Measurements from ENCODE around the gene PPP3CA. TPM values are rescaled to one million over a fixed set of nuclear protein-coding genes. Genes with fewer than 3 reads are reported as not detected.

Gene PPP3CA
- total RNA-seq, 1 experiment from 2014 or later = 129 TPM

DNA sequence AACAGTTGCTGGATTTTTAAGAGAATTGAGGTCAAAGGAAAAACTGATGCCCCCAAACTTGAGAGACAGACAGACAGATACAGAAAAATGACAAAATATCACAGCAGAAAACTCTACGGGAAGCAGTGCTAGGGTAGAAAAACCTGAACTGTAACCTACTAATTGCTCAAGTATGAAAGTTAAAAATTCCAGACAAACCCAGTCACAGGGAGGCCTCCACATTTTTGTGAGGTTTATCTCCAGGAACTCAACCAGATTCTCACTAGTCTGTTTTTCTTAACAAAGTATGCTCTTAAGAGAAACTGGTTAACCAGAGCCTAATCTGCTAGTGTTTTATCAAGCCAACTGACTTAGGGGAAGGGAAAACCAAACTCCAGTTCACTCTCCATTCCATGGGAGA is 19.9 kb upstream of the PPP3CA start:
- Histone ChIP-seq H3K27ac (ENCODE audit: low read depth, low read length, poor library complexity, severe bottlenecking) (no peak overlapping the region), H3K4me1 (ENCODE audit: insufficient read depth, low read length, poor library complexity, severe bottlenecking) (no peaks in the 10 kb centered on the region), H3K4me3 (ENCODE audit: low read depth, low read length, poor library complexity, severe bottlenecking) (no peak overlapping the region), H3K9me3 (ENCODE audit: low read depth, low read length, poor library complexity, severe bottlenecking) (no peaks in the 10 kb centered on the region), H3K27me3 (replicated peaks; ENCODE audit: insufficient read depth, low read depth, low read length, poor library complexity) (no peaks in the 10 kb centered on the region), H3K36me3 (ENCODE audit: insufficient read depth, low read length, poor library complexity, severe bottlenecking) (no peaks in the 10 kb centered on the region)
- DNase-seq (ENCODE audit: low spot score) = no peak
- ChIA-PET POLR2A (ENCODE audit: low non-redundant PET) (no interaction called here), CTCF (no interaction called here)
- no TSS peak for BruUV-seq (replicated peaks)
- intact Hi-C loops (cut with micrococcal nuclease; ENCODE audit: unreplicated experiment) = no loop called here
- TF ChIP-seq, protein P1, sequence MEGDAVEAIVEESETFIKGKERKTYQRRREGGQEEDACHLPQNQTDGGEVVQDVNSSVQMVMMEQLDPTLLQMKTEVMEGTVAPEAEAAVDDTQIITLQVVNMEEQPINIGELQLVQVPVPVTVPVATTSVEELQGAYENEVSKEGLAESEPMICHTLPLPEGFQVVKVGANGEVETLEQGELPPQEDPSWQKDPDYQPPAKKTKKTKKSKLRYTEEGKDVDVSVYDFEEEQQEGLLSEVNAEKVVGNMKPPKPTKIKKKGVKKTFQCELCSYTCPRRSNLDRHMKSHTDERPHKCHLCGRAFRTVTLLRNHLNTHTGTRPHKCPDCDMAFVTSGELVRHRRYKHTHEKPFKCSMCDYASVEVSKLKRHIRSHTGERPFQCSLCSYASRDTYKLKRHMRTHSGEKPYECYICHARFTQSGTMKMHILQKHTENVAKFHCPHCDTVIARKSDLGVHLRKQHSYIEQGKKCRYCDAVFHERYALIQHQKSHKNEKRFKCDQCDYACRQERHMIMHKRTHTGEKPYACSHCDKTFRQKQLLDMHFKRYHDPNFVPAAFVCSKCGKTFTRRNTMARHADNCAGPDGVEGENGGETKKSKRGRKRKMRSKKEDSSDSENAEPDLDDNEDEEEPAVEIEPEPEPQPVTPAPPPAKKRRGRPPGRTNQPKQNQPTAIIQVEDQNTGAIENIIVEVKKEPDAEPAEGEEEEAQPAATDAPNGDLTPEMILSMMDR (conservative IDR thresholded peaks at IDR 0.05; ENCODE audit: low read depth, low read length) = no peak
- no peak for TF ChIP-seq EZH2 (IDR thresholded peaks at IDR 0.05; ENCODE audit: borderline replicate concordance, low read depth, low read length, poor library complexity, severe bottlenecking)

DNA sequence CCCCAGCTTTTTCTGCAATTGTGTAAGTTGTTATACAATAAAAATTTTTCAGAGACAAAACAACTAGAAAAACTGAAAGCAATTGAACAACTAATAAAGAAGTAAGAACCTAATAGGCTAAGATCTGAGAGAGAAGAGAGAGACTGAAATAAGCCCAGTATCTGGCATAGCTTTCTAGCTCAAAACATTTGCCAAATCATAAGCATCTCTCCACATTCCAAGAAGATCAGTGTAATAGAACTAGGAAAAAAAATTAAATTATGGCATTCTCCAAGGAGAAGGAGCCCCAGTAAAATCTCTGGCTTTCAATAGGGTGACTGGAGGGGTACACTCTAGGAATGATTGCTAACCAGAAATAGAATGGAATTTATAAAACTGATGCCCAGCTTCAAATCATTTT is 19.0 kb upstream of the PPP3CA start:
- BruUV-seq (replicated peaks) = no TSS peak
- Histone ChIP-seq H3K9me3 (ENCODE audit: low read depth, low read length, poor library complexity, severe bottlenecking) (no peaks in the 10 kb centered on the region), H3K27me3 (replicated peaks; ENCODE audit: insufficient read depth, low read depth, low read length, poor library complexity) (no peaks in the 10 kb centered on the region), H3K4me1 (ENCODE audit: insufficient read depth, low read length, poor library complexity, severe bottlenecking) (no peaks in the 10 kb centered on the region), H3K27ac (ENCODE audit: low read depth, low read length, poor library complexity, severe bottlenecking) (no peak overlapping the region), H3K4me3 (ENCODE audit: low read depth, low read length, poor library complexity, severe bottlenecking) (no peak overlapping the region), H3K36me3 (ENCODE audit: insufficient read depth, low read length, poor library complexity, severe bottlenecking) (no peaks in the 10 kb centered on the region)
- no peak for TF ChIP-seq EZH2 (IDR thresholded peaks at IDR 0.05; ENCODE audit: borderline replicate concordance, low read depth, low read length, poor library complexity, severe bottlenecking)
- TF ChIP-seq, protein P1 (conservative IDR thresholded peaks at IDR 0.05; ENCODE audit: low read depth, low read length) = no peak
- ChIA-PET CTCF (no interaction called here), POLR2A (ENCODE audit: low non-redundant PET) (no interaction called here)
- intact Hi-C loops (cut with micrococcal nuclease; ENCODE audit: unreplicated experiment) = no loop called here
- DNase-seq (ENCODE audit: low spot score) = no peak

DNA sequence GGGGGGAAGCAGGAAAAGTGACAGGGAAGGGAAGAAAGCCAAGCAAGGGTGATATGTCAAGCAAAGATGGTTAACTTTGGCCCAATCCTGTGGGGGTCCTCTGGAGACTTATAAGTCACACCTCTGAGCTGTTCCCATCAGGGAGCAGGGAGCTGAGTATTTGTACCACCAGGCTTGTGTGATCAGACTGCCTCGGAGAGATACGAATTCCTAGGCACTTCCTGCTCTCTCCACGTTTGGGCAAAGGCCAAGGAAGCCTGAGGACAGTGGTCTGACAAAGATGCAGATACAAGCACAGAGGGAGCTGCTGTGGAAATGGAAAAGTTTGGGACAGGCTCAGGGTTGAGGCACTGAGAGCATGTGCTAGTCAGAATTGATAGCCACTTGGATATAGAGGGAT is 10.4 kb upstream of the PPP3CA start:
- DNase-seq (ENCODE audit: low spot score) = no peak
- ChIA-PET CTCF (no interaction called here), POLR2A (ENCODE audit: low non-redundant PET) (no interaction called here)
- Histone ChIP-seq H3K9me3 (ENCODE audit: low read depth, low read length, poor library complexity, severe bottlenecking) (no peaks in the 10 kb centered on the region), H3K27ac (ENCODE audit: low read depth, low read length, poor library complexity, severe bottlenecking) (no peak overlapping the region), H3K27me3 (replicated peaks; ENCODE audit: insufficient read depth, low read depth, low read length, poor library complexity) (no peaks in the 10 kb centered on the region), H3K36me3 (ENCODE audit: insufficient read depth, low read length, poor library complexity, severe bottlenecking) (no peaks in the 10 kb centered on the region), H3K4me3 (ENCODE audit: low read depth, low read length, poor library complexity, severe bottlenecking) (no peak overlapping the region), H3K4me1 (ENCODE audit: insufficient read depth, low read length, poor library complexity, severe bottlenecking) (no peaks in the 10 kb centered on the region)
- no TSS peak for BruUV-seq (replicated peaks)
- intact Hi-C loops (cut with micrococcal nuclease; ENCODE audit: unreplicated experiment) = no loop called here
- no peak for TF ChIP-seq EZH2 (IDR thresholded peaks at IDR 0.05; ENCODE audit: borderline replicate concordance, low read depth, low read length, poor library complexity, severe bottlenecking)
- TF ChIP-seq, protein P1 (conservative IDR thresholded peaks at IDR 0.05; ENCODE audit: low read depth, low read length) = no peak

All from A673 (cell line).